Bronchial epithelial cell (primary cell): Measurements from ENCODE around the gene CRAMP1. TPM values are rescaled to one million over a fixed set of nuclear protein-coding genes. Genes with fewer than 3 reads are reported as not detected.

Source experiments
- DNase-seq: peaks from one replicate; pipeline ENCODE4 v3.0.0-alpha.2; 2010; ENCODE audit warnings: low read depth
- FAIRE-seq: peaks from 2 replicates; lab custom pipeline; 2011; peaks lifted over from hg19 to GRCh38; lab: Jason Lieb, UNC
- H3K27me3 ChIP-seq: 2 replicates; pipeline ENCODE4 v1.5.1; 2011; ENCODE audit warnings: low read length; ENCODE audit not compliant: control insufficient read depth, insufficient read depth
- H3K36me3 ChIP-seq: 2 replicates; pipeline ENCODE4 v1.5.1; 2011; ENCODE audit warnings: low read length; ENCODE audit not compliant: control insufficient read depth, insufficient read depth
- H3K4me3 ChIP-seq: 2 replicates; pipeline ENCODE4 v1.5.1; 2011; ENCODE audit warnings: mild to moderate bottlenecking, low read depth, low read length, control low read depth
- CTCF ChIP-seq: IDR thresholded peaks from 2 replicates; pipeline ENCODE4 v1.5.1; 2011; ENCODE audit warnings: mild to moderate bottlenecking, moderate library complexity, low read length, control low read depth, inconsistent platforms; ENCODE audit not compliant: insufficient read depth, severe bottlenecking
- total RNA-seq: library from RNA; depleted of rRNA; stranded (reverse); fragments of >200 nt; gene quantifications from 2 replicates; pipeline ENCODE4 v1.2.1, GENCODE V29; 2014

The CRAMP1 gene
- total RNA-seq, 1 donor from 2014 or later, result 3.9 TPM

- no peak for DNase-seq
- TF ChIP-seq CTCF, result no peak
- Histone ChIP-seq H3K4me3 (no peak overlapping the region), H3K27me3 (no peaks in the 10 kb centered on the region), H3K36me3 (peaks cover 5% of the 10 kb centered on the region)
- no peak for FAIRE-seq
Observed at GRCh38 chr16:1708083-1708767, 96.1 kb downstream of the CRAMP1 start.

GRCh38 chr16:1708768-1709180 lies 96.6 kb downstream of the CRAMP1 start:
- FAIRE-seq, result peak; percentile 80
- Histone ChIP-seq H3K36me3 (peaks cover 5% of the 10 kb centered on the region), H3K27me3 (no peaks in the 10 kb centered on the region), H3K4me3 (no peak overlapping the region)
- DNase-seq, result peak; percentile 44
- no peak for TF ChIP-seq CTCF

GRCh38 chr16:1709356-1709755 lies 97.2 kb downstream of the CRAMP1 start:
- DNase-seq (no peak), FAIRE-seq (no peak)
- no peak for TF ChIP-seq CTCF
- no peak overlapping the region for H3K4me3 ChIP-seq
- H3K27me3 ChIP-seq, result no peaks in the 10 kb centered on the region
- H3K36me3 ChIP-seq, result peaks cover 5% of the 10 kb centered on the region

GRCh38 chr16:1710811-1711507 lies 98.8 kb downstream of the CRAMP1 start:
- Histone ChIP-seq H3K4me3 (no peak overlapping the region), H3K36me3 (peaks cover 5% of the 10 kb centered on the region), H3K27me3 (no peaks in the 10 kb centered on the region)
- no peak for TF ChIP-seq CTCF
- FAIRE-seq (no peak), DNase-seq (no peak)

- no peaks in the 10 kb centered on the region for H3K27me3 ChIP-seq
- no peak for TF ChIP-seq CTCF
- no peak for FAIRE-seq
- no peak overlapping the region for H3K4me3 ChIP-seq
- H3K36me3 ChIP-seq, result peaks cover 5% of the 10 kb centered on the region
- no peak for DNase-seq
Observed at GRCh38 chr16:1712791-1713261, 100.7 kb downstream of the CRAMP1 start.
